ENCODE data around the gene AP4B1. TPM values are rescaled to one million over a fixed set of nuclear protein-coding genes. Genes with fewer than 3 reads are reported as not detected.

AP4B1 gene
- total and polyA plus RNA-seq, 2 donors (not counting 1 experiment from before 2014, with no cell fraction given): 52.2 to 55.2 TPM

DNA sequence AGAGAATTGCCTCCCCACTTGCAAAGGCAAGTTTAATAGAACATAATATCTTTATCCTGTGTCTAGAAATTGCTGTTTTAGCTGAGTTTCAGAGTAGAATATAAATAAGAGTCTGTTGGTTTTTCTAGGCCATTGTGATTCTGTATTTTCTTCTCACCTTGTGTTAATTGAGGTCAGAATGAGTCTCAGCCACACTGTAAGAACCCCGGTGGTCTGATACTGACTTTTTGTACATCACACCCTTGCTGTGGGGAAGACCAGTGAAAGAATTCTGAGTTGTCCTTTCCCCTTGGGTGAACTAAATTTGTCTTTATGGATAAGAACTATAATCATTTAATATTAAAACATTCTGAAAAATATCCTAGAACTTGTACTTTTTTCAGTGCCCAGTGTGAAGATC lies 31.4 kb upstream of the AP4B1 start:
- no peak overlapping the region for H3K27ac ChIP-seq (ENCODE audit: low read length in 2 of 2)
- no peaks in the 10 kb centered on the region for H3K27me3 ChIP-seq (replicated peaks in 1 of 4; ENCODE audit: control extremely low read depth in 1 of 4, control insufficient read depth in 3 of 4, insufficient read depth in 4 of 4, low read length in 3 of 4)
- peaks cover 32 to 36% of the 10 kb centered on the region in 2 donors for H3K4me1 ChIP-seq (ENCODE audit: control insufficient read depth in 2 of 2, insufficient read depth in 2 of 2, low read length in 2 of 2)
- ATAC-seq (ENCODE audit: low read depth) (no peak), DNase-seq (no peak)
- no peak overlapping the region for H3K4me3 Mint-ChIP-seq
- H3K9ac ChIP-seq (ENCODE audit: low read length): no peak overlapping the region
- CTCF ChIA-PET: no interaction called here
- H3K27me3 Mint-ChIP-seq: no peaks in the 10 kb centered on the region
- peaks cover 71% of the 10 kb centered on the region for H3K4me1 Mint-ChIP-seq
- TF ChIP-seq, protein P1, sequence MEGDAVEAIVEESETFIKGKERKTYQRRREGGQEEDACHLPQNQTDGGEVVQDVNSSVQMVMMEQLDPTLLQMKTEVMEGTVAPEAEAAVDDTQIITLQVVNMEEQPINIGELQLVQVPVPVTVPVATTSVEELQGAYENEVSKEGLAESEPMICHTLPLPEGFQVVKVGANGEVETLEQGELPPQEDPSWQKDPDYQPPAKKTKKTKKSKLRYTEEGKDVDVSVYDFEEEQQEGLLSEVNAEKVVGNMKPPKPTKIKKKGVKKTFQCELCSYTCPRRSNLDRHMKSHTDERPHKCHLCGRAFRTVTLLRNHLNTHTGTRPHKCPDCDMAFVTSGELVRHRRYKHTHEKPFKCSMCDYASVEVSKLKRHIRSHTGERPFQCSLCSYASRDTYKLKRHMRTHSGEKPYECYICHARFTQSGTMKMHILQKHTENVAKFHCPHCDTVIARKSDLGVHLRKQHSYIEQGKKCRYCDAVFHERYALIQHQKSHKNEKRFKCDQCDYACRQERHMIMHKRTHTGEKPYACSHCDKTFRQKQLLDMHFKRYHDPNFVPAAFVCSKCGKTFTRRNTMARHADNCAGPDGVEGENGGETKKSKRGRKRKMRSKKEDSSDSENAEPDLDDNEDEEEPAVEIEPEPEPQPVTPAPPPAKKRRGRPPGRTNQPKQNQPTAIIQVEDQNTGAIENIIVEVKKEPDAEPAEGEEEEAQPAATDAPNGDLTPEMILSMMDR (IDR thresholded peaks at IDR 0.05): no peak
- no peak for TF ChIP-seq EZH2 (IDR thresholded peaks at IDR 0.05; ENCODE audit: borderline replicate concordance, insufficient read depth, low read depth, low read length, poor library complexity, severe bottlenecking)
- H3K27ac Mint-ChIP-seq: no peak overlapping the region
- POLR2A ChIA-PET: no interaction called here
- H3K36me3 ChIP-seq (replicated peaks in 1 of 2; ENCODE audit: control extremely low read depth in 1 of 2, control insufficient read depth in 1 of 2, extremely low read depth in 1 of 2, insufficient read depth in 2 of 2, low read length in 1 of 2): peaks cover 0 to 6% of the 10 kb centered on the region in 2 experiments
- no peaks in the 10 kb centered on the region for H3K9me3 Mint-ChIP-seq (ENCODE audit: insufficient read depth)
- no CpG with 5 or more reads among the region's 1 CpG for WGBS (ENCODE audit: insufficient coverage)
- no peak overlapping the region for H2AFZ ChIP-seq (ENCODE audit: insufficient read depth, low read depth, low read length, poor library complexity, severe bottlenecking)
- peaks cover 0 to 3% (median 0%) of the 10 kb centered on the region in 3 donors for H3K9me3 ChIP-seq (ENCODE audit: control extremely low read depth in 1 of 3, control insufficient read depth in 2 of 3, insufficient read depth in 1 of 3, low read length in 2 of 3)
- H3K4me3 ChIP-seq (ENCODE audit: control extremely low read depth in 1 of 5, extremely low read depth in 1 of 5, insufficient read depth in 1 of 5, low read depth in 2 of 5, low read length in 4 of 5): no peak overlapping the region
- intact Hi-C loops (cut with micrococcal nuclease): no loop called here
- no peak overlapping the region for H3K4me2 ChIP-seq (replicated peaks; ENCODE audit: low read depth, low read length, poor library complexity, severe bottlenecking)
- peaks cover 57% of the 10 kb centered on the region for H4K20me1 ChIP-seq (ENCODE audit: control insufficient read depth, insufficient read depth, low read length, poor library complexity, severe bottlenecking)
- peaks cover 98% of the 10 kb centered on the region for H3K79me2 ChIP-seq (ENCODE audit: control insufficient read depth, insufficient read depth, low read length)

DNA sequence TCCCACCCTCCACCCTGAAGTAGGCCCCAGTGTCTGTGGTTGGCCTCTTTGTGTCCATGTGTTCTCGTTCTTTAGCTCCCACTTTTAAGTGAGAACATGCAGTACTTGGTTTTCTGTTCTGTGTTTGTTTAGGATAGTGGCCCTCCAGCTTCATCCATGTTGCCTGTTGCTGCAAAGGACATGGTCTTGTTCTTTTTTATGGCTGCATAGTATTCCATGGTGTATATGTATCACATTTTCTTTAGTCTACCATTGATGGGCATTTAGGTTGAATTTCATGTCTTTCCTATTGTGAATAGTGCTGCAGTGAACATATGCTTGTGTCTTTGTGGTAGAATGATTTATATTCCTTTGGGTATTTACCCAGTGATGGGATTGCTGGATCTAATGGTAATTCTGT lies 30.6 kb upstream of the AP4B1 start:
- no peak overlapping the region for H3K27ac ChIP-seq (ENCODE audit: low read length in 2 of 2)
- H3K4me2 ChIP-seq (replicated peaks; ENCODE audit: low read depth, low read length, poor library complexity, severe bottlenecking): no peak overlapping the region
- H3K4me3 ChIP-seq (ENCODE audit: control extremely low read depth in 1 of 5, extremely low read depth in 1 of 5, insufficient read depth in 1 of 5, low read depth in 2 of 5, low read length in 4 of 5): no peak overlapping the region
- no peak for DNase-seq
- Mint-ChIP-seq H3K27me3 (no peaks in the 10 kb centered on the region), H3K27ac (no peak overlapping the region), H3K4me1 (peaks cover 71% of the 10 kb centered on the region), H3K4me3 (no peak overlapping the region), H3K9me3 (ENCODE audit: insufficient read depth) (no peaks in the 10 kb centered on the region)
- H3K36me3 ChIP-seq (replicated peaks in 1 of 2; ENCODE audit: control extremely low read depth in 1 of 2, control insufficient read depth in 1 of 2, extremely low read depth in 1 of 2, insufficient read depth in 2 of 2, low read length in 1 of 2): no peaks in the 10 kb centered on the region
- intact Hi-C loops (cut with micrococcal nuclease): no loop called here
- TF ChIP-seq EZH2 (IDR thresholded peaks at IDR 0.05; ENCODE audit: borderline replicate concordance, insufficient read depth, low read depth, low read length, poor library complexity, severe bottlenecking): no peak
- TF ChIP-seq, protein P1 (IDR thresholded peaks at IDR 0.05): no peak
- peaks cover 98% of the 10 kb centered on the region for H3K79me2 ChIP-seq (ENCODE audit: control insufficient read depth, insufficient read depth, low read length)
- no peaks in the 10 kb centered on the region for H3K27me3 ChIP-seq (replicated peaks in 1 of 4; ENCODE audit: control extremely low read depth in 1 of 4, control insufficient read depth in 3 of 4, insufficient read depth in 4 of 4, low read length in 3 of 4)
- no peak overlapping the region for H2AFZ ChIP-seq (ENCODE audit: insufficient read depth, low read depth, low read length, poor library complexity, severe bottlenecking)
- ATAC-seq (ENCODE audit: low read depth): no peak
- peaks cover 65% of the 10 kb centered on the region for H4K20me1 ChIP-seq (ENCODE audit: control insufficient read depth, insufficient read depth, low read length, poor library complexity, severe bottlenecking)
- WGBS (ENCODE audit: insufficient coverage): no CpG with 5 or more reads among the region's 1 CpG
- no peak overlapping the region for H3K9ac ChIP-seq (ENCODE audit: low read length)
- ChIA-PET POLR2A (no interaction called here), CTCF (interaction anchor here (0.6 to 1.6 kb wide), 3 partner anchors 15 to 707 kb away, joined by 3 to 4 read pairs (median 4); no protein-coding TSS in a partner anchor)
- peaks cover 32 to 38% of the 10 kb centered on the region in 2 donors for H3K4me1 ChIP-seq (ENCODE audit: control insufficient read depth in 2 of 2, insufficient read depth in 2 of 2, low read length in 2 of 2)
- peaks cover 0 to 3% (median 0%) of the 10 kb centered on the region in 3 donors for H3K9me3 ChIP-seq (ENCODE audit: control extremely low read depth in 1 of 3, control insufficient read depth in 2 of 3, insufficient read depth in 1 of 3, low read length in 2 of 3)
